SJSA1 (cell line): ENCODE measurements around the gene SMIM14. TPM values are rescaled to one million over a fixed set of nuclear protein-coding genes. Genes with fewer than 3 reads are reported as not detected.
A peak's percentile ranks its signal among the peaks of the same experiment; 100 is the strongest.
"Not testable (repeated sequence)": the region's sequence is repeated elsewhere in the genome, so short reads cannot be mapped to it uniquely, and the experiment has no call there.

Experiments
- DNase-seq, 2 experiments: peaks; one replicate each; pipeline ENCODE4 v3.0.0-alpha.2; 2015 to 2020; ENCODE audit warnings: low spot score in 2 of 2, low read depth in 1 of 2
- H3K27ac ChIP-seq: fragments of 250-450 bp; sonication (Bioruptor Pico); 2 replicates; pipeline ENCODE4 v1.5.1; 2020; ENCODE audit warnings: mild to moderate bottlenecking, moderate library complexity
- H3K27me3 ChIP-seq: fragments of 250-450 bp; sonication (Bioruptor Pico); replicated peaks from 2 replicates; pipeline ENCODE4 v1.5.1; 2020; ENCODE audit warnings: mild to moderate bottlenecking, moderate library complexity
- H3K36me3 ChIP-seq: fragments of 250-450 bp; sonication (Bioruptor Pico); 2 replicates; pipeline ENCODE4 v1.5.1; 2020; ENCODE audit warnings: mild to moderate bottlenecking
- H3K4me1 ChIP-seq: fragments of 250-450 bp; sonication (Bioruptor Pico); replicated peaks from 2 replicates; pipeline ENCODE4 v1.6.1; 2021; ENCODE audit warnings: mild to moderate bottlenecking
- H3K4me3 ChIP-seq: fragments of 250-450 bp; sonication (Bioruptor Pico); 2 replicates; pipeline ENCODE4 v1.5.1; 2020; ENCODE audit warnings: mild to moderate bottlenecking
- H3K9me3 ChIP-seq: fragments of 250-450 bp; sonication (Bioruptor Pico); replicated peaks from 2 replicates; pipeline ENCODE4 v1.5.1; 2020; ENCODE audit warnings: mild to moderate bottlenecking
- total RNA-seq: library from RNA; depleted of rRNA; stranded (reverse); fragments of >200 nt; shearing (Covaris generic); gene quantifications from 2 replicates; pipeline ENCODE4 v1.2.3, GENCODE V29; 2014

Gene SMIM14
- total RNA-seq, 1 experiment from 2014 or later = 12.6 TPM

DNA sequence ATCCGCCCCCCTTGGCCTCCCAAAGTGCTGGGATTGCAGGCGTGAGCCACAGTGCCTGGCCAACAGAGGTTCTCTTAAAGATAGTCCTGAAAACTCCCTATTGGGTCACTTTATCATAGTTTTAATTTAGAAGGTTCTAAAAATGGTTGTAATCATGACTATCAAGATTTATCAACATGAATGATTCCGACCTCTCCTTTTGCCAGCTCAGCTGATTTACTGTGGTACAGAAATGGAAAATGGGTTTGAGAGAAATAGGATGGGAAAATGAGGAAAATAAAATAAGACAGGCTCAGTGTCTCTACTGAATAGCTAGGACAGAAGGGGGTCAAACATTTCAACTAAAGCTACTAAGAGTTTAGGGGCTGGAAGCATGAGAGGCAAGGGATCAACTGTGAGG is 83.2 kb downstream of the SMIM14 start:
- no peak for DNase-seq
- H3K27me3 ChIP-seq = no peaks in the 10 kb centered on the region
- H3K4me3 ChIP-seq = no peak overlapping the region
- H3K4me1 ChIP-seq = no peaks in the 10 kb centered on the region
- no peaks in the 10 kb centered on the region for H3K9me3 ChIP-seq
- no peak overlapping the region for H3K27ac ChIP-seq
- H3K36me3 ChIP-seq = no peaks in the 10 kb centered on the region

DNA sequence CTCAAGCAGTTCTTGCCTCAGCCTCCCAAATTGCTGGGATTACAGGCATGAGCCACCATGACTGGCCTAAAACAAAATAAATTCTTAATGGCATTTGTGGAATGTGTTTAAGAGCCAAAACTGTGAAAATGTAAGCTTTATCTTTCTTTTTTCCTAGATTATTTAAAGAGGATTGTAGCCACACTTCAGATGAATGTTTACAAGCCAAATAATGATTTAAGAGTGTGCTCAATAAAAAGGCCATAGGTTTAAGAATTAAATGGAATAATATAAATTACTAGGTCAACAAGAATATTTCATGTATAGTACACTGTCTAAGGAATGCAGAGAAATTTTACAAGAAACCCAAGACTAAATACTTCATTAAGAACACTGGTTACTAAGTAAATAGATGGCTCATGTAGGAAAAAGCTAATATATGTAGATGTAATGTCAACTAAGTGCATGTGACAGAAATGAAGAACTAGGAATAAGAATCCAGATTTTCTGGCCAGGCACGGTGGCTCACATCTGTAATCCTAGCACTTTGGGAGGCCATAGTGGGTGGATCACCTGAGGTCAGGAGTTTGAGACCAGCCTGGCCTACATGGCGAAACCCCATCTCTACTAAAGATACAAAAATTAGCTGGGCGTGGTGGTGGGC is 90.1 kb downstream of the SMIM14 start:
- H3K9me3 ChIP-seq = no peaks in the 10 kb centered on the region
- peak in 1 of 2 experiments; percentile 47 for DNase-seq
- peak overlapping the region; percentile 39; the same call in 1 of the 2 replicates for H3K27ac ChIP-seq

GRCh38 chr4:39544580-39545315 is 93.9 kb downstream of the SMIM14 start:
- peak in 1 of 2 experiments; percentile 6 for DNase-seq
- Histone ChIP-seq H3K4me3 (no peak overlapping the region), H3K27me3 (no peaks in the 10 kb centered on the region), H3K36me3 (no peaks in the 10 kb centered on the region), H3K4me1 (peaks cover 11% of the 10 kb centered on the region; the same call in 1 of the 2 replicates), H3K9me3 (no peaks in the 10 kb centered on the region), H3K27ac (no peak overlapping the region)

More for the DNA sequence above, 90.1 kb downstream of the SMIM14 start:
- Histone ChIP-seq H3K36me3 (no peaks in the 10 kb centered on the region), H3K4me3 (no peak overlapping the region), H3K4me1 (peaks cover 11% of the 10 kb centered on the region; the same call in 1 of the 2 replicates), H3K27me3 (no peaks in the 10 kb centered on the region)

GRCh38 chr4:39544080-39544479 is 94.6 kb downstream of the SMIM14 start:
- H3K27ac ChIP-seq, H3K27me3 ChIP-seq, H3K9me3 ChIP-seq, DNase-seq, H3K36me3 ChIP-seq, H3K4me3 ChIP-seq: not testable (repeated sequence)
- H3K4me1 ChIP-seq = peaks cover 11% of the 10 kb centered on the region; the same call in 1 of the 2 replicates

DNA sequence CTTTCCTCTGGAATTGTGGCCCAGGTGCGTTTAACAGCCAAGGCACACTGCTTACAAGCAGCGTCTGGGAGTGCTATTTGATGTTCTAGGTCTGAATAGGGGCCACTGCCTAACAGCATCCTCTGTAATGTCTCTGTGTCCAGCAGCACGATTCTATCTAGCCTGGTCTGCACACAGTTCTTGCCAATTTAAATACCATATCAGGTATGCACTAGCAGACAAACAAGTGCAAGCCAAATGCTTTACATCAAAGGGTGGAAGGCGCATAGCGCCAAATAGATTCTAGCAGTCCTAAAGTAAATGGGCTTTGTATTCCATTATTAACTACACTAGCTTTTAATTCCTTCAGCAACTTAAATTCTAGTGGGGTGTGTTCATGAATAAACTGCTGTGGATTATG is 95.6 kb downstream of the SMIM14 start:
- H3K27ac ChIP-seq = no peak overlapping the region

GRCh38 chr4:39542611-39543012 is 96.1 kb downstream of the SMIM14 start:
- no peaks in the 10 kb centered on the region for H3K4me1 ChIP-seq
- no peaks in the 10 kb centered on the region for H3K36me3 ChIP-seq
- no peak overlapping the region for H3K27ac ChIP-seq
- H3K27me3 ChIP-seq = no peaks in the 10 kb centered on the region
- H3K9me3 ChIP-seq = no peaks in the 10 kb centered on the region
- DNase-seq = no peak
- H3K4me3 ChIP-seq = no peak overlapping the region

More for the DNA sequence above, 95.6 kb downstream of the SMIM14 start:
- H3K27me3 ChIP-seq = no peaks in the 10 kb centered on the region
- H3K9me3 ChIP-seq = no peaks in the 10 kb centered on the region
- no peak for DNase-seq
- H3K4me1 ChIP-seq = peaks cover 1% of the 10 kb centered on the region; the same call in 1 of the 2 replicates
- no peaks in the 10 kb centered on the region for H3K36me3 ChIP-seq
- no peak overlapping the region for H3K4me3 ChIP-seq

DNA sequence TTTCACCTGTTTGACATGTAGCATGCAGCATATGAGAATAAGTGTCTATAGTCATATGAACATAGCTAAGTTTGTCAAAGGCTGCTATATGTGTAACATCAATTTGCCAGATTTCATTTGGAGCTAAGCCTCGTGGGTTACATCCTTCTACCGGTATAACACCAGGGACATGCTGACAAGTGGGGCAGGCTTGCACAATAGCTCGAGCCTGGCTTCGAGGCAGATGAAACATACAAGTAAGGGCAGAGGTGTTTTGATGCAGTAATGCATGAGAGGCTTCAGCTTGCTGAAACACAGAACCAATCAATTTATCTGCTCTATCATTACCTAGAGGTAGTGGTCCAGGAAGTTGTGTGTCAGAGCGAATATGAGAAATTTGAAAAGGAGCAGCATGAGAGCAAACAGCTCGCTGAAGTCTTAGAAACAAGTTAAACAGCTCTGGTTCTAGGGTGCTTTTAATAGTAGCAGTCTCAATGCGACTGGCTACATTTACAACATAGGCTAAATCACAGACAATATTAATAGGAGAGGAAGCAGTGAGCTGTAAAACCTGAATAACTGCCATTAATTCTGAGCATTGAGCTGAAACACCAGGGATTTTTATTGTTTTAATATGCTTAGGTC is 96.6 kb downstream of the SMIM14 start:
- Histone ChIP-seq H3K4me1 (no peaks in the 10 kb centered on the region), H3K27me3 (no peaks in the 10 kb centered on the region), H3K9me3 (no peaks in the 10 kb centered on the region), H3K4me3 (no peak overlapping the region), H3K27ac (no peak overlapping the region), H3K36me3 (no peaks in the 10 kb centered on the region)
- no peak for DNase-seq

- no peak for DNase-seq
- no peaks in the 10 kb centered on the region for H3K36me3 ChIP-seq
- no peaks in the 10 kb centered on the region for H3K27me3 ChIP-seq
- H3K4me1 ChIP-seq = no peaks in the 10 kb centered on the region
- no peaks in the 10 kb centered on the region for H3K9me3 ChIP-seq
- H3K4me3 ChIP-seq = no peak overlapping the region
- no peak overlapping the region for H3K27ac ChIP-seq
Observed at GRCh38 chr4:39539089-39539611, 99.5 kb downstream of the SMIM14 start.

- H3K9me3 ChIP-seq = no peaks in the 10 kb centered on the region
- no peaks in the 10 kb centered on the region; the same call in 1 of the 2 replicates for H3K4me1 ChIP-seq
- no peak for DNase-seq
- no peak overlapping the region for H3K27ac ChIP-seq
- H3K4me3 ChIP-seq = no peak overlapping the region
- H3K36me3 ChIP-seq = no peaks in the 10 kb centered on the region
- H3K27me3 ChIP-seq = no peaks in the 10 kb centered on the region
Observed at GRCh38 chr4:39533541-39533940, 105.1 kb downstream of the SMIM14 start.

DNA sequence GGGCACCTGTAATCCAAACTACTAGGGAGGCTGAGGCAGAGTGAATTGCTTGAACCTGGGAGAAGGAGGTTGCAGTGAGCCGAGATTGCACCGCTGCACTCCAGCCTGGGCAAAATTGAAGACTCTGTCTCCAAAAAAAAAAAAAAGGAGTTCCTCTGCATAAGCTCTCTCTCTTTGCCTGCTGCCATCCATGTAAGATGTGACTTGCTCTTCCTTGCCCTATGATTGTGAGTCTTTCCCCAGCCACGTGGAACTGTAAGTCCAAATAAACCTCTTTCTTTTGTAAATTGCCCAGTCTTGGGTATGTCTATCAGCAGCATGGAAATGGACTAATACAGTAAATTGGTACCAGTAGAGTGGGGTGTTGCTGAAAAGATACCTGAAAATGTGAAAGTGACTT is 106.4 kb downstream of the SMIM14 start:
- H3K4me3 ChIP-seq, H3K27me3 ChIP-seq, H3K4me1 ChIP-seq, DNase-seq, H3K27ac ChIP-seq, H3K9me3 ChIP-seq, H3K36me3 ChIP-seq: not testable (repeated sequence)

- no peak overlapping the region for H3K27ac ChIP-seq
- H3K4me1 ChIP-seq = no peaks in the 10 kb centered on the region; the same call in 1 of the 2 replicates
- no peak for DNase-seq
- H3K4me3 ChIP-seq = no peak overlapping the region
- H3K9me3 ChIP-seq = no peaks in the 10 kb centered on the region
- H3K36me3 ChIP-seq = peaks cover 3% of the 10 kb centered on the region; the same call in 1 of the 2 replicates
- H3K27me3 ChIP-seq = no peaks in the 10 kb centered on the region
Observed at GRCh38 chr4:39530682-39531081, 108.0 kb downstream of the SMIM14 start.

GRCh38 chr4:39529534-39529933 is 109.1 kb downstream of the SMIM14 start:
- Histone ChIP-seq H3K27ac (no peak overlapping the region), H3K4me3 (no peak overlapping the region), H3K4me1 (no peaks in the 10 kb centered on the region; the same call in 1 of the 2 replicates), H3K36me3 (peaks cover 3% of the 10 kb centered on the region; the same call in 1 of the 2 replicates), H3K9me3 (no peaks in the 10 kb centered on the region), H3K27me3 (no peaks in the 10 kb centered on the region)
- no peak for DNase-seq

DNA sequence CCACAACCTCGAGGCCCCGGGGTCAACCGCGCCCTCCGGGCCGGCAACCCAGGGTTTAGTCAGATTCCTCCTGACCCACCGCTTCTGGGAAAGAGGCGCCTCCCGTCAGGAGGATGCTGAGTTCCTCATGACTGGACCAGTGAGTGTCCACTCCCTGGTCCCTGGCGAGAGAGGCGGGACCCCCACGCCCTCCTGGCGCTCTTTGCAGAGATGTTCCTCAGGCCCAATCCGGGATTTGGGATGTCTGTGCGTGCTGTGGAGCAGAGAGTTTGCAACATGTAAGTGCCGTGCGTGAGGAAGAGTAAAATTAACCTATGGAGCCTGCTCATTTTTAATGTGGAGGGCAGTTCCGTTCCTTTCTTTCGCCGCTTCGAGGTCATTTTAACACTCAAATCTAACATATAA is 110.6 kb downstream of the SMIM14 start:
- DNase-seq = no peak
- H3K36me3 ChIP-seq = peaks cover 3% of the 10 kb centered on the region; the same call in 1 of the 2 replicates
- peak overlapping the region; percentile 74 for H3K27ac ChIP-seq
- H3K4me3 ChIP-seq = peak overlapping the region; percentile 92
- H3K9me3 ChIP-seq = no peaks in the 10 kb centered on the region
- H3K4me1 ChIP-seq = no peaks in the 10 kb centered on the region; the same call in 1 of the 2 replicates
- H3K27me3 ChIP-seq = no peaks in the 10 kb centered on the region
